Measurements from ENCODE around the gene ALDH7A1. TPM values are rescaled to one million over a fixed set of nuclear protein-coding genes. Genes with fewer than 3 reads are reported as not detected.
"Not testable (repeated sequence)": the region's sequence is repeated elsewhere in the genome, so short reads cannot be mapped to it uniquely, and the experiment has no call there.

ALDH7A1 gene
- total and polyA plus RNA-seq, 3 donors from 2014 or later, result 50.0 to 68.3 (median 57.2) TPM

DNA sequence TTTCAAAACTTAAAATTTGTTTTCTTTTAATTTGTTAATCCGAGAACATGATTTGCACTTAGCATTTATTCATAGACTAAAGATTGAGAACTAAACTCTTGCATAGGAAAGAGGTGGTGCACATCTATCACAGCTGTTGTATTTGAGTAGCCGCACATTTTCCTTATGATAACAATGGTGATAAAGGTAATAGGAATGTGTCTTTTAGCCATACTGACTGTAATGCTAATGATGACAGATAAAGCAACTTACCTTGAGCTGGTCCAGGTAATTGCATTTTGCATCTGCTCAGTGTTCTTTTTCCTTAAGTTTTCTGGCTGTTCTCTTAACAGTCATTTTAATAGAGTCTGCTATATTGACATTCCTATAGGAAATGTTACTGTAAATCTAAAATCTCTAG lies 24.8 kb upstream of the ALDH7A1 start:
- no peaks in the 10 kb centered on the region for H3K9me3 ChIP-seq
- no peak overlapping the region for H3K27ac ChIP-seq
- TF ChIP-seq, protein P1, sequence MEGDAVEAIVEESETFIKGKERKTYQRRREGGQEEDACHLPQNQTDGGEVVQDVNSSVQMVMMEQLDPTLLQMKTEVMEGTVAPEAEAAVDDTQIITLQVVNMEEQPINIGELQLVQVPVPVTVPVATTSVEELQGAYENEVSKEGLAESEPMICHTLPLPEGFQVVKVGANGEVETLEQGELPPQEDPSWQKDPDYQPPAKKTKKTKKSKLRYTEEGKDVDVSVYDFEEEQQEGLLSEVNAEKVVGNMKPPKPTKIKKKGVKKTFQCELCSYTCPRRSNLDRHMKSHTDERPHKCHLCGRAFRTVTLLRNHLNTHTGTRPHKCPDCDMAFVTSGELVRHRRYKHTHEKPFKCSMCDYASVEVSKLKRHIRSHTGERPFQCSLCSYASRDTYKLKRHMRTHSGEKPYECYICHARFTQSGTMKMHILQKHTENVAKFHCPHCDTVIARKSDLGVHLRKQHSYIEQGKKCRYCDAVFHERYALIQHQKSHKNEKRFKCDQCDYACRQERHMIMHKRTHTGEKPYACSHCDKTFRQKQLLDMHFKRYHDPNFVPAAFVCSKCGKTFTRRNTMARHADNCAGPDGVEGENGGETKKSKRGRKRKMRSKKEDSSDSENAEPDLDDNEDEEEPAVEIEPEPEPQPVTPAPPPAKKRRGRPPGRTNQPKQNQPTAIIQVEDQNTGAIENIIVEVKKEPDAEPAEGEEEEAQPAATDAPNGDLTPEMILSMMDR (IDR thresholded peaks at IDR 0.05), result no peak
- TF ChIP-seq POLR2A (IDR thresholded peaks at IDR 0.05), result no peak
- DNase-seq, result no peak
- H3K4me3 ChIP-seq, result no peak overlapping the region
- 77 to 82% methylated on average over 2 of the region's 2 CpGs for WGBS, 2 donors
- peaks cover 16% of the 10 kb centered on the region for H3K4me1 ChIP-seq
- H3K36me3 ChIP-seq (ENCODE audit: low read depth, missing control alignments), result no peaks in the 10 kb centered on the region
- no peaks in the 10 kb centered on the region for H3K27me3 ChIP-seq
- intact Hi-C loops (cut with DNase I; ENCODE audit: low total_unique reads), result no loop called here

DNA sequence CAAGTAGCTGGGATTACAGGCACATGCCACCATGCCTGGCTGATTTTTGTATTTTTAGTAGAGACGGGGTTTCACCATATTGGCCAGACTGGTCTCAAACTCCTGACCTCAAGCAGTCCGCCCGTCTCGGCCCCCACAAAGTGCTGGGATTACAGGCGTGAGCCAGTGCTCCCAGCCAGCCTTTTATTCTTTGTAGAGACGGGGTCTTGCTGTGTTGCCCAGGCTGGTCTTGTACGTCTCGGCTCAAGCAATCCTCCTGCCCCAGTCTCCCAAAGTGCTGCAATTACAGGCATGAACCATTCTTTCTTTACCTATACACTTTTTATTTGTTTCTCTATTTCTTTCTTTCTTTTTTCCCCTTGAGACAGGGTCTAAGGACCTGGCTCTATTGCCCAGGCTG lies 22.6 kb upstream of the ALDH7A1 start:
- intact Hi-C loops (cut with DNase I; ENCODE audit: low total_unique reads), result not testable (repeated sequence)
- 96 to 99% methylated on average over 8 of the region's 8 CpGs for WGBS, 2 donors

DNA sequence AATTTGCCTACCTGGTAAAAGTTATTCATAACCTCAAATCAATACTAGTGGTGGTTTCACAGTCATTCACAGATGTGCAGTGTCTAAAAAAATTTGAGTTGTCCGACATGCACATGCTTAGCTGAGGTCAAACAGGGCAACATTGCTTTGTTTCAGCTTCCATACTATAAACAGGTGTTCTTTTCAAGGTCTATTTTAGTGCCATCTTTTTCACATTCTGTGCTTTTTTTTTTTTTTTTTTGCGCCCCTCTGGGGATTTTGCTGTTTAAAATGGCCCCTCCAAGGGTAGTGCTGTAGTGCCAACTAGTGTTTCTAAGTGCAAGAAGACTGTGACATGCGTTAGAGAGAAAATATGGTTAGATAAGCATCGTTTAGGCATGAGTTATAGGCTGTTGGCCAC lies 20.3 kb upstream of the ALDH7A1 start:
- Histone ChIP-seq H3K4me3 (no peak overlapping the region), H3K27ac (no peak overlapping the region), H3K9me3 (no peaks in the 10 kb centered on the region), H3K4me1 (no peaks in the 10 kb centered on the region), H3K36me3 (ENCODE audit: low read depth, missing control alignments) (no peaks in the 10 kb centered on the region), H3K27me3 (no peaks in the 10 kb centered on the region)
- WGBS, 2 donors, result 75 to 90% methylated on average over 4 of the region's 4 CpGs
- TF ChIP-seq, protein P1 (IDR thresholded peaks at IDR 0.05), result no peak
- TF ChIP-seq POLR2A (IDR thresholded peaks at IDR 0.05), result no peak
- no peak for DNase-seq
- intact Hi-C loops (cut with DNase I; ENCODE audit: low total_unique reads), result no loop called here

More for the DNA sequence above, 22.6 kb upstream of the ALDH7A1 start:
- H3K27me3 ChIP-seq; H3K4me1 ChIP-seq; H3K4me3 ChIP-seq; DNase-seq; H3K36me3 ChIP-seq (ENCODE audit: low read depth, missing control alignments); H3K27ac ChIP-seq; H3K9me3 ChIP-seq: not testable (repeated sequence)

DNA sequence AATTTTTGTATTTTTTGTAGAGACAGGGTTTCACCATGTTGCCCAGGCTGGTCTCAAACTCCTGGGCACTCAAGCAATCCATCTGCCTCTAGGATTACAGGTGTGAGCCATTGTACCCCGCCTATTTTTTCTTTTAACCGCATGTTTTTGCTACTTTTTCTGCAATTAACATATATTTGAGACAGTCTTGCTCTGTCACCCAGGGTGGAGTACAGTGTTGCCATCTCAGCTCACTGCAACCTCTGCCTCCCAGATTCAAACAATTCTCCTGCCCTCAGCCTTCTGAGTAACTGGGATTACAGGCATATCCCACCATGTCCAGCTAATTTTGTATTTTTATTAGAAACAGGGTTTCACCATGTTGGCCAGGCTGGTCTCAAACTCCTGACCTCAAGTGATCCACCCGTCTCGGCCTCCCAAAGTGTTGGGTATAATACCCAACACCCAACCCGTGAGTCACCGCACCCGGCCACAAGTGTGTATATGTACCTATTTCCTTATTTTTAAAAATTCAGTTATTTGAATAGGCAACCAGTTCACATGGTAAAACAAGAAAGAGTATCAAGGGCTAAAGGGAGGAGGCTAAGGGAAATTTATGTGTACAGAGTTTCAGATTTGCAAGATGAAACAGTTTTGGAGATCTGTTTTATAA lies 19.0 kb upstream of the ALDH7A1 start:
- Histone ChIP-seq H3K4me3 (no peak overlapping the region), H3K27ac (no peak overlapping the region), H3K27me3 (no peaks in the 10 kb centered on the region), H3K4me1 (no peaks in the 10 kb centered on the region), H3K36me3 (ENCODE audit: low read depth, missing control alignments) (no peaks in the 10 kb centered on the region), H3K9me3 (no peaks in the 10 kb centered on the region)
- 86 to 94% methylated on average over 7 of the region's 7 CpGs for WGBS, 2 donors
- no peak for TF ChIP-seq POLR2A (IDR thresholded peaks at IDR 0.05)
- TF ChIP-seq, protein P1 (IDR thresholded peaks at IDR 0.05), result no peak
- intact Hi-C loops (cut with DNase I; ENCODE audit: low total_unique reads), result no loop called here
- DNase-seq, result no peak

DNA sequence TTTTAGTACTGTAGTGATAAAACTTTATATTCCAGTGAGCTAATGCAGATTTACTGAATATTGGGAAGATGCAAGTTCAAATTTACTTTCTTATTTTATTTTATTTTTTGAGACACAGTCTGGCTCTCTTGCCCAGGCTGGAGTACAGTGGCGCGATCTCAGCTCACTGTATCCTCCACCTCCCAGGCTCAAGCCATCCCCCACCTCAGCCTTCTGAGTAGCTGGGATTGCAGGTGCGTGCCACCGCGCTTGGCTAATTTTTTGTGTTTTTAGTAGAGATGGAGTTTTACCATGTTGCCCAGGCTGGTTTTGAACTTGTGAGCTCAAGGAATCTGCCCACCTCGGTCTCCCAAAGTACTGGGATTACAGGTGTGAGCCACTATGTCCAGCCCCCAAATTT lies 15.6 kb upstream of the ALDH7A1 start:
- Histone ChIP-seq H3K4me3 (no peak overlapping the region), H3K36me3 (ENCODE audit: low read depth, missing control alignments) (no peaks in the 10 kb centered on the region), H3K4me1 (no peaks in the 10 kb centered on the region), H3K27ac (no peak overlapping the region), H3K27me3 (no peaks in the 10 kb centered on the region), H3K9me3 (no peaks in the 10 kb centered on the region)
- intact Hi-C loops (cut with DNase I; ENCODE audit: low total_unique reads), result no loop called here
- DNase-seq, result no peak
- 96% methylated on average over 6 of the region's 6 CpGs for WGBS, 2 donors
- TF ChIP-seq POLR2A (IDR thresholded peaks at IDR 0.05), result no peak
- TF ChIP-seq, protein P1 (IDR thresholded peaks at IDR 0.05), result no peak
